SK-N-SH treated with all-trans-retinoic acid at 6 μM for 48 hours (cell line): ENCODE measurements around the gene ELF1.

Experiments
- ATAC-seq: fragments of 200-7000 bp; cut with Tn5 transposase; 3 replicates; pipeline ENCODE4 v1.9.1; 2020; ENCODE audit warnings: mild to moderate bottlenecking, moderate library complexity
- BACH2 ChIP-seq: fragments of 250-450 bp; sonication (Bioruptor Pico); IDR thresholded peaks from 2 replicates; pipeline ENCODE4 v1.9.0; 2021; ENCODE audit warnings: mild to moderate bottlenecking, borderline replicate concordance
- CSDC2 ChIP-seq: fragments of 250-450 bp; sonication (Bioruptor Pico); IDR thresholded peaks from 2 replicates; pipeline ENCODE4 v1.5.0; 2020; ENCODE audit warnings: mild to moderate bottlenecking, moderate library complexity
- CSRNP3 ChIP-seq: fragments of 250-450 bp; sonication (Bioruptor Pico); IDR thresholded peaks from 2 replicates; pipeline ENCODE4 v1.5.1; 2021; ENCODE audit warnings: mild to moderate bottlenecking, moderate library complexity
- ESRRG ChIP-seq: fragments of 250-450 bp; sonication (Bioruptor Pico); IDR thresholded peaks from 2 replicates; pipeline ENCODE4 v1.6.1; 2021; ENCODE audit warnings: mild to moderate bottlenecking
- GLIS3 ChIP-seq: fragments of 250-450 bp; sonication (Bioruptor Pico); IDR thresholded peaks from 2 replicates; pipeline ENCODE4 v1.5.0; 2020; ENCODE audit warnings: mild to moderate bottlenecking, moderate library complexity
- ISL1 ChIP-seq: fragments of 250-450 bp; sonication (Bioruptor Pico); IDR thresholded peaks from 2 replicates; pipeline ENCODE4 v2.1.2; 2022; ENCODE audit warnings: mild to moderate bottlenecking, moderate library complexity
- OSR1 ChIP-seq: fragments of 250-450 bp; sonication (Bioruptor Pico); IDR thresholded peaks from 2 replicates; pipeline ENCODE4 v1.8.0; 2022; ENCODE audit warnings: moderate library complexity, mild to moderate bottlenecking, inconsistent platforms
- SNAI2 ChIP-seq: fragments of 250-450 bp; sonication (Bioruptor Pico); IDR thresholded peaks from 2 replicates; pipeline ENCODE4 v1.5.0; 2020; ENCODE audit warnings: mild to moderate bottlenecking, moderate library complexity
- TCF4 ChIP-seq: fragments of 250-450 bp; sonication (Bioruptor Pico); IDR thresholded peaks from 2 replicates; pipeline ENCODE4 v1.8.0; 2021; ENCODE audit warnings: mild to moderate bottlenecking, moderate library complexity, borderline replicate concordance
- TOX ChIP-seq: fragments of 250-450 bp; sonication (Bioruptor Pico); IDR thresholded peaks from 2 replicates; pipeline ENCODE4 v1.8.0; 2021; ENCODE audit warnings: mild to moderate bottlenecking, moderate library complexity, borderline replicate concordance
- ZC3H10 ChIP-seq: fragments of 250-450 bp; sonication (Bioruptor Pico); IDR thresholded peaks from 2 replicates; pipeline ENCODE4 v1.5.1; 2021; ENCODE audit warnings: mild to moderate bottlenecking, moderate library complexity
- ZFP3 ChIP-seq: fragments of 250-450 bp; sonication (Bioruptor Pico); IDR thresholded peaks from 2 replicates; pipeline ENCODE4 v1.5.0; 2020; ENCODE audit warnings: mild to moderate bottlenecking, moderate library complexity
- ZFP30 ChIP-seq: fragments of 450-650 bp; formaldehyde crosslinking; IDR thresholded peaks from 2 replicates; pipeline ENCODE4 v1.5.0; 2022; ENCODE audit warnings: mild to moderate bottlenecking, moderate library complexity
- ZNF565 ChIP-seq: fragments of 450-650 bp; formaldehyde crosslinking; conservative IDR thresholded peaks from 2 replicates; pipeline ENCODE4 v1.5.0; 2020; ENCODE audit warnings: low read depth, mild to moderate bottlenecking, moderate library complexity
- ZNF70 ChIP-seq: fragments of 450-650 bp; formaldehyde crosslinking; IDR thresholded peaks from 2 replicates; pipeline ENCODE4 v1.5.0; 2020; ENCODE audit warnings: mild to moderate bottlenecking, moderate library complexity
- ZNF8 ChIP-seq: fragments of 450-650 bp; formaldehyde crosslinking; IDR thresholded peaks from 2 replicates; pipeline ENCODE4 v1.5.0; 2020; ENCODE audit warnings: mild to moderate bottlenecking, moderate library complexity
- TF ChIP-seq, protein P1 (sequence below): fragments of 250-450 bp; sonication (Bioruptor Pico); IDR thresholded peaks from 2 replicates; pipeline ENCODE4 v1.8.0; 2021; ENCODE audit warnings: low read depth, mild to moderate bottlenecking, moderate library complexity, borderline replicate concordance
- TF ChIP-seq, protein P2 (sequence below): fragments of 250-450 bp; sonication (Bioruptor Pico); IDR thresholded peaks from 2 replicates; pipeline ENCODE4 v1.5.1; 2020; ENCODE audit warnings: low read depth, mild to moderate bottlenecking, moderate library complexity
- TF ChIP-seq, protein P3 (sequence below): fragments of 250-450 bp; sonication (Bioruptor Pico); IDR thresholded peaks from 2 replicates; pipeline ENCODE4 v1.5.0; 2020; ENCODE audit warnings: mild to moderate bottlenecking, moderate library complexity
- TF ChIP-seq, protein P4 (sequence below): fragments of 250-450 bp; sonication (Bioruptor Pico); IDR thresholded peaks from 2 replicates; pipeline ENCODE4 v1.8.0; 2020; ENCODE audit warnings: mild to moderate bottlenecking, moderate library complexity, borderline replicate concordance

The ELF1 gene

DNA sequence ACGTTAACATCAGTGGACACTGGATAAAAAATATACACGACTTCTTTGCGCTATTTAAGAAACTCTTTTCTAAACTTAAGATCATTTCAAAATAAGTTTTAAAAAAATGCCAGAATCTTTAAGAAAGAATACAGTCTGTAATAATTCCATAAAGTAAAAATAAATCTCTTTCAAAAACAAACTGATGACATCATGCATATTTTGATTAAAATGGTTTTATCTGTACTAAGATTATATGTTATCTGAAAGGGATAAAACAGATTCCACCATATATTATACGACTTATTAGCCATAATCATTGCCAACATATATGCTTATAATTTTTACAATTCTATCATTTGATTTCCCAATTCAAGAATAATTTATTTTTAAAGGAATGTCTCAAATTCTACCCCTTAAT is 15.3 kb upstream of the ELF1 start:
- no peak for ATAC-seq
- TF ChIP-seq ZFP30 (CRISPR knock-in tag) (no peak), CSDC2 (CRISPR knock-in tag) (no peak), ZNF565 (CRISPR knock-in tag) (no peak), SNAI2 (CRISPR knock-in tag) (no peak), ZNF70 (CRISPR knock-in tag) (no peak), OSR1 (CRISPR knock-in tag) (no peak), ZC3H10 (CRISPR knock-in tag) (no peak), ZNF8 (CRISPR knock-in tag) (no peak), ESRRG (CRISPR knock-in tag) (no peak), TCF4 (CRISPR knock-in tag) (no peak)
- TF ChIP-seq, protein P1, sequence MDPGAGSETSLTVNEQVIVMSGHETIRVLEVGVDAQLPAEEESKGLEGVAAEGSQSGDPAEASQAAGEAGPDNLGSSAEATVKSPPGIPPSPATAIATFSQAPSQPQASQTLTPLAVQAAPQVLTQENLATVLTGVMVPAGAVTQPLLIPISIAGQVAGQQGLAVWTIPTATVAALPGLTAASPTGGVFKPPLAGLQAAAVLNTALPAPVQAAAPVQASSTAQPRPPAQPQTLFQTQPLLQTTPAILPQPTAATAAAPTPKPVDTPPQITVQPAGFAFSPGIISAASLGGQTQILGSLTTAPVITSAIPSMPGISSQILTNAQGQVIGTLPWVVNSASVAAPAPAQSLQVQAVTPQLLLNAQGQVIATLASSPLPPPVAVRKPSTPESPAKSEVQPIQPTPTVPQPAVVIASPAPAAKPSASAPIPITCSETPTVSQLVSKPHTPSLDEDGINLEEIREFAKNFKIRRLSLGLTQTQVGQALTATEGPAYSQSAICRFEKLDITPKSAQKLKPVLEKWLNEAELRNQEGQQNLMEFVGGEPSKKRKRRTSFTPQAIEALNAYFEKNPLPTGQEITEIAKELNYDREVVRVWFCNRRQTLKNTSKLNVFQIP (CRISPR knock-in tag): no peak
- TF ChIP-seq, protein P2, sequence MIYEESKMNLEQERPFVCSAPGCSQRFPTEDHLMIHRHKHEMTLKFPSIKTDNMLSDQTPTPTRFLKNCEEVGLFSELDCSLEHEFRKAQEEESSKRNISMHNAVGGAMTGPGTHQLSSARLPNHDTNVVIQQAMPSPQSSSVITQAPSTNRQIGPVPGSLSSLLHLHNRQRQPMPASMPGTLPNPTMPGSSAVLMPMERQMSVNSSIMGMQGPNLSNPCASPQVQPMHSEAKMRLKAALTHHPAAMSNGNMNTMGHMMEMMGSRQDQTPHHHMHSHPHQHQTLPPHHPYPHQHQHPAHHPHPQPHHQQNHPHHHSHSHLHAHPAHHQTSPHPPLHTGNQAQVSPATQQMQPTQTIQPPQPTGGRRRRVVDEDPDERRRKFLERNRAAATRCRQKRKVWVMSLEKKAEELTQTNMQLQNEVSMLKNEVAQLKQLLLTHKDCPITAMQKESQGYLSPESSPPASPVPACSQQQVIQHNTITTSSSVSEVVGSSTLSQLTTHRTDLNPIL (CRISPR knock-in tag): no peak

DNA sequence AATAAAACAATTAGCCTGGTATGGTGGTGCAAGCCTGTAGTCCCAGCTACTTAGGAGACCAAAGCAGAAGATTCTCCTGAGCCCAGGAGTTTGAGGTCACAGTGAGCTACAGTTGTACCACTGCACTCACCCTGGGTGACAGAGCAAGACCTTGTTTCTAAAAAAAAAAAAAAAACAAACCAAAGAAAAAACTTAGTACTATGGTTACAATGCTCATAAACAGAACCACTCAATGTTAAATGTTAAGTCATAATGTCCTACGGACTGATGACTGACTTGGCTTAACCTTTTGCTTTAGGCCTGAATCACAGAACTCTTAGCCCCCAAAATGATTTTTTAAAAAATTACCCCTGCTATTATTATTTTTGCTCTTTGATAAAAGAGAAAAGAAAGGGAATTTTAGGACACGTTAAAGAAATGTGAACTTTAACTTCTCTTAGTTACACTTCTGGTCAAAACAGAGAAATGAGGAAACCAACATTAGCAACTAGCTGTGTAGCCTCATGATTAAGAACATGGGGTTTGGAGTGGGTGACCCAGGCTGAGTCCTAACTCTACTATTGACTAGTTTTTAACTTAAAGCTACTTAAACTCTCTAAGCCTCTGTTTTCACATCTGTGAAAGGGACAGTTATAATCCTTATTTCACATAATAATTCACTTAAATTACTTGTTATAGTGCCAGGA is 13.7 kb upstream of the ELF1 start:
- TF ChIP-seq TOX (CRISPR knock-in tag) (no peak), ZNF565 (CRISPR knock-in tag) (no peak), CSDC2 (CRISPR knock-in tag) (no peak), CSRNP3 (CRISPR knock-in tag) (no peak), ZFP30 (CRISPR knock-in tag) (no peak), BACH2 (no peak), ZC3H10 (CRISPR knock-in tag) (no peak), ZFP3 (no peak), GLIS3 (CRISPR knock-in tag) (no peak), ISL1 (no peak), SNAI2 (CRISPR knock-in tag) (no peak), ESRRG (CRISPR knock-in tag) (no peak)
- TF ChIP-seq, protein P2 (CRISPR knock-in tag): no peak
- TF ChIP-seq, protein P1 (CRISPR knock-in tag): no peak
- TF ChIP-seq, protein P3, sequence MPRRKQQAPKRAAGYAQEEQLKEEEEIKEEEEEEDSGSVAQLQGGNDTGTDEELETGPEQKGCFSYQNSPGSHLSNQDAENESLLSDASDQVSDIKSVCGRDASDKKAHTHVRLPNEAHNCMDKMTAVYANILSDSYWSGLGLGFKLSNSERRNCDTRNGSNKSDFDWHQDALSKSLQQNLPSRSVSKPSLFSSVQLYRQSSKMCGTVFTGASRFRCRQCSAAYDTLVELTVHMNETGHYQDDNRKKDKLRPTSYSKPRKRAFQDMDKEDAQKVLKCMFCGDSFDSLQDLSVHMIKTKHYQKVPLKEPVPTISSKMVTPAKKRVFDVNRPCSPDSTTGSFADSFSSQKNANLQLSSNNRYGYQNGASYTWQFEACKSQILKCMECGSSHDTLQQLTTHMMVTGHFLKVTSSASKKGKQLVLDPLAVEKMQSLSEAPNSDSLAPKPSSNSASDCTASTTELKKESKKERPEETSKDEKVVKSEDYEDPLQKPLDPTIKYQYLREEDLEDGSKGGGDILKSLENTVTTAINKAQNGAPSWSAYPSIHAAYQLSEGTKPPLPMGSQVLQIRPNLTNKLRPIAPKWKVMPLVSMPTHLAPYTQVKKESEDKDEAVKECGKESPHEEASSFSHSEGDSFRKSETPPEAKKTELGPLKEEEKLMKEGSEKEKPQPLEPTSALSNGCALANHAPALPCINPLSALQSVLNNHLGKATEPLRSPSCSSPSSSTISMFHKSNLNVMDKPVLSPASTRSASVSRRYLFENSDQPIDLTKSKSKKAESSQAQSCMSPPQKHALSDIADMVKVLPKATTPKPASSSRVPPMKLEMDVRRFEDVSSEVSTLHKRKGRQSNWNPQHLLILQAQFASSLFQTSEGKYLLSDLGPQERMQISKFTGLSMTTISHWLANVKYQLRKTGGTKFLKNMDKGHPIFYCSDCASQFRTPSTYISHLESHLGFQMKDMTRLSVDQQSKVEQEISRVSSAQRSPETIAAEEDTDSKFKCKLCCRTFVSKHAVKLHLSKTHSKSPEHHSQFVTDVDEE: no peak
- TF ChIP-seq, protein P4, sequence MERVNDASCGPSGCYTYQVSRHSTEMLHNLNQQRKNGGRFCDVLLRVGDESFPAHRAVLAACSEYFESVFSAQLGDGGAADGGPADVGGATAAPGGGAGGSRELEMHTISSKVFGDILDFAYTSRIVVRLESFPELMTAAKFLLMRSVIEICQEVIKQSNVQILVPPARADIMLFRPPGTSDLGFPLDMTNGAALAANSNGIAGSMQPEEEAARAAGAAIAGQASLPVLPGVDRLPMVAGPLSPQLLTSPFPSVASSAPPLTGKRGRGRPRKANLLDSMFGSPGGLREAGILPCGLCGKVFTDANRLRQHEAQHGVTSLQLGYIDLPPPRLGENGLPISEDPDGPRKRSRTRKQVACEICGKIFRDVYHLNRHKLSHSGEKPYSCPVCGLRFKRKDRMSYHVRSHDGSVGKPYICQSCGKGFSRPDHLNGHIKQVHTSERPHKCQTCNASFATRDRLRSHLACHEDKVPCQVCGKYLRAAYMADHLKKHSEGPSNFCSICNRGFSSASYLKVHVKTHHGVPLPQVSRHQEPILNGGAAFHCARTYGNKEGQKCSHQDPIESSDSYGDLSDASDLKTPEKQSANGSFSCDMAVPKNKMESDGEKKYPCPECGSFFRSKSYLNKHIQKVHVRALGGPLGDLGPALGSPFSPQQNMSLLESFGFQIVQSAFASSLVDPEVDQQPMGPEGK: no peak
- no peak for ATAC-seq
